GM23338 (cell line): ENCODE measurements around the gene HDAC9. TPM values are rescaled to one million over a fixed set of nuclear protein-coding genes. Genes with fewer than 3 reads are reported as not detected.
A peak's percentile ranks its signal among the peaks of the same experiment; 100 is the strongest.

Experiments used
- ATAC-seq: fragments of 200-7000 bp; cut with Tn5 transposase; 3 replicates; pipeline ENCODE4 v1.9.1; 2020
- DNase-seq: peaks from one replicate; pipeline ENCODE4 v3.0.0-alpha.2; 2015; ENCODE audit warnings: low spot score
- H2AFZ ChIP-seq: fragments of 200-600 bp; sonication (generic); 2 replicates; pipeline ENCODE4 v1.8.0; 2016; ENCODE audit warnings: antibody characterized with exemption, mild to moderate bottlenecking, moderate library complexity
- H3F3A ChIP-seq: fragments of 200-600 bp; sonication (generic); replicated peaks from 2 replicates; pipeline ENCODE4 v1.8.0; 2017; ENCODE audit warnings: antibody characterized with exemption, mixed run types, low read depth
- H3K27ac ChIP-seq: fragments of 200-600 bp; sonication (generic); 2 replicates; pipeline ENCODE4 v1.6.1; 2016; ENCODE audit warnings: low read depth
- H3K27me3 ChIP-seq: fragments of 200-600 bp; sonication (generic); 2 replicates; pipeline ENCODE4 v1.8.0; 2016; ENCODE audit warnings: mild to moderate bottlenecking, mixed run types, moderate library complexity; ENCODE audit not compliant: insufficient read depth
- H3K36me3 ChIP-seq: fragments of 200-600 bp; sonication (generic); 2 replicates; pipeline ENCODE4 v1.8.0; 2016; ENCODE audit warnings: mild to moderate bottlenecking; ENCODE audit not compliant: insufficient read depth
- H3K4me1 ChIP-seq: fragments of 200-600 bp; sonication (generic); 2 replicates; pipeline ENCODE4 v1.8.0; 2016; ENCODE audit warnings: mild to moderate bottlenecking, moderate library complexity; ENCODE audit not compliant: insufficient read depth
- H3K4me2 ChIP-seq: fragments of 200-600 bp; sonication (generic); 2 replicates; pipeline ENCODE4 v1.7.1; 2017; ENCODE audit warnings: mixed run types
- H3K4me3 ChIP-seq: fragments of 200-600 bp; sonication (generic); 2 replicates; pipeline ENCODE4 v1.6.1; 2016; ENCODE audit warnings: mixed run types
- H3K79me2 ChIP-seq: fragments of 200-600 bp; sonication (generic); replicated peaks from 2 replicates; pipeline ENCODE4 v1.8.0; 2017; ENCODE audit warnings: mild to moderate bottlenecking; ENCODE audit not compliant: insufficient read depth
- H3K9me2 ChIP-seq: fragments of 200-600 bp; sonication (generic); 2 replicates; pipeline ENCODE4 v1.8.0; 2017; ENCODE audit not compliant: insufficient read depth
- H4K20me1 ChIP-seq: fragments of 200-600 bp; sonication (generic); replicated peaks from 2 replicates; pipeline ENCODE4 v1.8.0; 2017; ENCODE audit warnings: mild to moderate bottlenecking; ENCODE audit not compliant: insufficient read depth
- H3K27ac Mint-ChIP-seq: 2 replicates; pipeline ENCODE4 v1.8.0; 2020; ENCODE audit warnings: inconsistent platforms, mild to moderate bottlenecking, moderate library complexity, mixed read lengths
- H3K27me3 Mint-ChIP-seq: 3 replicates; pipeline ENCODE4 v1.8.0; 2022; ENCODE audit warnings: low read depth, mild to moderate bottlenecking, moderate library complexity, mixed read lengths, inconsistent platforms; ENCODE audit not compliant: insufficient read depth, poor library complexity
- H3K36me3 Mint-ChIP-seq: 3 replicates; pipeline ENCODE4 v1.8.0; 2021; ENCODE audit warnings: low read depth, mild to moderate bottlenecking, inconsistent platforms, moderate library complexity, mixed read lengths
- H3K4me1 Mint-ChIP-seq: 3 replicates; pipeline ENCODE4 v1.8.0; 2020; ENCODE audit warnings: mild to moderate bottlenecking, inconsistent platforms, mixed read lengths
- H3K4me3 Mint-ChIP-seq: 3 replicates; pipeline ENCODE4 v1.8.0; 2021; ENCODE audit warnings: moderate library complexity, mild to moderate bottlenecking, inconsistent platforms, mixed read lengths
- H3K9me3 Mint-ChIP-seq: 3 replicates; pipeline ENCODE4 v1.8.0; 2020; ENCODE audit warnings: moderate library complexity, mild to moderate bottlenecking, inconsistent platforms, mixed read lengths
- CREB1 ChIP-seq: fragments of 250-450 bp; sonication (Bioruptor Pico); IDR thresholded peaks from 2 replicates; pipeline ENCODE4 v1.5.0; 2020; ENCODE audit warnings: low read depth, mild to moderate bottlenecking, moderate library complexity
- EZH2 ChIP-seq: fragments of 200-600 bp; sonication (generic); IDR thresholded peaks from one replicate; pipeline ENCODE4 v1.8.0; 2017; ENCODE audit warnings: antibody characterized with exemption, mild to moderate bottlenecking, low read depth; ENCODE audit not compliant: unreplicated experiment
- EZH2phosphoT487 ChIP-seq: fragments of 200-600 bp; sonication (generic); IDR thresholded peaks from one replicate; pipeline ENCODE4 v1.8.1; 2018; ENCODE audit warnings: antibody characterized with exemption; ENCODE audit not compliant: unreplicated experiment
- JUNB ChIP-seq: IDR thresholded peaks from one replicate; pipeline ENCODE4 v1.6.1; 2016; ENCODE audit warnings: antibody characterized with exemption; ENCODE audit not compliant: unreplicated experiment
- NANOG ChIP-seq: IDR thresholded peaks from 2 replicates; pipeline ENCODE4 v1.6.1; 2016; ENCODE audit warnings: antibody characterized with exemption, borderline replicate concordance
- POLR2AphosphoS5 ChIP-seq: IDR thresholded peaks from 2 replicates; pipeline ENCODE4 v1.6.1; 2016; ENCODE audit warnings: antibody characterized with exemption, low read depth
- ZNF462 ChIP-seq: fragments of 250-450 bp; sonication (Bioruptor Pico); IDR thresholded peaks from 2 replicates; pipeline ENCODE4 v1.5.0; 2020; ENCODE audit warnings: mild to moderate bottlenecking, moderate library complexity
- polyA plus RNA-seq: library from polyadenylated mRNA; unstranded; fragments of >200 nt; fragmentation: Nextera tagmentation; extraction: Ambion mirVana; gene quantifications from 2 replicates; pipeline ENCODE4 v1.2.1, GENCODE V29; 2016
- total RNA-seq: library from RNA; depleted of rRNA; stranded (reverse); fragments of >200 nt; shearing (Covaris generic); gene quantifications from 2 replicates; pipeline ENCODE4 v1.2.3, GENCODE V29; 2014
- TF ChIP-seq, protein P1 (sequence below): IDR thresholded peaks from one replicate; pipeline ENCODE4 v1.6.1; 2018; ENCODE audit warnings: antibody characterized with exemption; ENCODE audit not compliant: unreplicated experiment
- TF ChIP-seq, protein P2 (sequence below), 2 experiments: fragments of 200-600 bp in 1 of 2; sonication (generic) in 1 of 2; conservative IDR thresholded peaks; 2 replicates each; pipeline versions ENCODE4 v1.5.1 to v1.6.1; 2016 to 2017; ENCODE audit warnings: antibody characterized with exemption in 2 of 2, low read depth in 2 of 2, mild to moderate bottlenecking in 2 of 2, moderate library complexity in 1 of 2

The HDAC9 gene
- total and polyA plus RNA-seq, 2 experiments from 2014 or later, result 8.3 to 18.5 TPM

DNA sequence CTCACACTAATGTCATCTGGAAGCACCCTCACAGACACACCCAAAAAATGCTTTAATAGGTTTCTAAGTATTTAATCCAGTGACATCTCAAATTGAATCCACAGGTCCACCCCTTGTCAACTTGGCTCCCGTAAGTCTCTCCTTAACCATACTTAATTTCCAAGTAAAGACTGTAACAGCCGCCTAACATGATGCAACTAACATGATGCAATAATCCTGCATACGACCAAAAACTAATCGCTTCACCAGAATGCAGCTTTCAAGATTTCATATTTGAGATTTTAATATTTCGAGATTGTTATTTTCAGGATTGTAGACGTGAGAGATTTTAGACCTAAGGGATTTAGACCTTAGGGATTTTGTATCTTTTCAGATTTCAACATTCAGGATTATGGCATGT lies 3.7 kb upstream of the HDAC9 start (continued):
- TF ChIP-seq ZNF462 (CRISPR knock-in tag) (no peak), CREB1 (CRISPR knock-in tag) (no peak), EZH2 (no peak), JUNB (no peak)
- TF ChIP-seq, protein P1, sequence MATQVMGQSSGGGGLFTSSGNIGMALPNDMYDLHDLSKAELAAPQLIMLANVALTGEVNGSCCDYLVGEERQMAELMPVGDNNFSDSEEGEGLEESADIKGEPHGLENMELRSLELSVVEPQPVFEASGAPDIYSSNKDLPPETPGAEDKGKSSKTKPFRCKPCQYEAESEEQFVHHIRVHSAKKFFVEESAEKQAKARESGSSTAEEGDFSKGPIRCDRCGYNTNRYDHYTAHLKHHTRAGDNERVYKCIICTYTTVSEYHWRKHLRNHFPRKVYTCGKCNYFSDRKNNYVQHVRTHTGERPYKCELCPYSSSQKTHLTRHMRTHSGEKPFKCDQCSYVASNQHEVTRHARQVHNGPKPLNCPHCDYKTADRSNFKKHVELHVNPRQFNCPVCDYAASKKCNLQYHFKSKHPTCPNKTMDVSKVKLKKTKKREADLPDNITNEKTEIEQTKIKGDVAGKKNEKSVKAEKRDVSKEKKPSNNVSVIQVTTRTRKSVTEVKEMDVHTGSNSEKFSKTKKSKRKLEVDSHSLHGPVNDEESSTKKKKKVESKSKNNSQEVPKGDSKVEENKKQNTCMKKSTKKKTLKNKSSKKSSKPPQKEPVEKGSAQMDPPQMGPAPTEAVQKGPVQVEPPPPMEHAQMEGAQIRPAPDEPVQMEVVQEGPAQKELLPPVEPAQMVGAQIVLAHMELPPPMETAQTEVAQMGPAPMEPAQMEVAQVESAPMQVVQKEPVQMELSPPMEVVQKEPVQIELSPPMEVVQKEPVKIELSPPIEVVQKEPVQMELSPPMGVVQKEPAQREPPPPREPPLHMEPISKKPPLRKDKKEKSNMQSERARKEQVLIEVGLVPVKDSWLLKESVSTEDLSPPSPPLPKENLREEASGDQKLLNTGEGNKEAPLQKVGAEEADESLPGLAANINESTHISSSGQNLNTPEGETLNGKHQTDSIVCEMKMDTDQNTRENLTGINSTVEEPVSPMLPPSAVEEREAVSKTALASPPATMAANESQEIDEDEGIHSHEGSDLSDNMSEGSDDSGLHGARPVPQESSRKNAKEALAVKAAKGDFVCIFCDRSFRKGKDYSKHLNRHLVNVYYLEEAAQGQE, result no peak

GRCh38 chr7:18494406-18494805 lies 1.1 kb upstream of the HDAC9 start:
- DNase-seq, result no peak
- Histone ChIP-seq H3K27me3 (no peaks in the 10 kb centered on the region), H3K36me3 (no peaks in the 10 kb centered on the region), H3K79me2 (no peaks in the 10 kb centered on the region), H3K4me1 (peaks cover 25% of the 10 kb centered on the region), H3K9me2 (no peaks in the 10 kb centered on the region), H3K4me2 (peak overlapping the region; percentile 82; the same call in 1 of the 2 replicates), H3K27ac (no peak overlapping the region), H4K20me1 (no peaks in the 10 kb centered on the region), H3F3A (no peaks in the 10 kb centered on the region), H2AFZ (no peak overlapping the region), H3K4me3 (no peak overlapping the region)
- Mint-ChIP-seq H3K4me3 (no peak overlapping the region), H3K36me3 (no peaks in the 10 kb centered on the region), H3K27me3 (no peaks in the 10 kb centered on the region), H3K27ac (0 out of 2 replicates have a peak overlapping the region, but pooled peaks have one; percentile 24), H3K4me1 (peaks cover 57% of the 10 kb centered on the region), H3K9me3 (no peaks in the 10 kb centered on the region)
- ATAC-seq, result no peak
- TF ChIP-seq, protein P1, result no peak
- TF ChIP-seq POLR2AphosphoS5 (no peak), NANOG (no peak), EZH2phosphoT487 (no peak), EZH2 (no peak)
- TF ChIP-seq, protein P2, sequence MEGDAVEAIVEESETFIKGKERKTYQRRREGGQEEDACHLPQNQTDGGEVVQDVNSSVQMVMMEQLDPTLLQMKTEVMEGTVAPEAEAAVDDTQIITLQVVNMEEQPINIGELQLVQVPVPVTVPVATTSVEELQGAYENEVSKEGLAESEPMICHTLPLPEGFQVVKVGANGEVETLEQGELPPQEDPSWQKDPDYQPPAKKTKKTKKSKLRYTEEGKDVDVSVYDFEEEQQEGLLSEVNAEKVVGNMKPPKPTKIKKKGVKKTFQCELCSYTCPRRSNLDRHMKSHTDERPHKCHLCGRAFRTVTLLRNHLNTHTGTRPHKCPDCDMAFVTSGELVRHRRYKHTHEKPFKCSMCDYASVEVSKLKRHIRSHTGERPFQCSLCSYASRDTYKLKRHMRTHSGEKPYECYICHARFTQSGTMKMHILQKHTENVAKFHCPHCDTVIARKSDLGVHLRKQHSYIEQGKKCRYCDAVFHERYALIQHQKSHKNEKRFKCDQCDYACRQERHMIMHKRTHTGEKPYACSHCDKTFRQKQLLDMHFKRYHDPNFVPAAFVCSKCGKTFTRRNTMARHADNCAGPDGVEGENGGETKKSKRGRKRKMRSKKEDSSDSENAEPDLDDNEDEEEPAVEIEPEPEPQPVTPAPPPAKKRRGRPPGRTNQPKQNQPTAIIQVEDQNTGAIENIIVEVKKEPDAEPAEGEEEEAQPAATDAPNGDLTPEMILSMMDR (conservative IDR thresholded peaks at IDR 0.05; ENCODE audit: low read depth in 2 of 2), result no peak
